ENCODE results near the gene TRRAP.

Gene TRRAP

GRCh38 chr7:98956469-98956868 lies 78.1 kb downstream of the TRRAP start:
- FAIRE-seq: no peak

DNA sequence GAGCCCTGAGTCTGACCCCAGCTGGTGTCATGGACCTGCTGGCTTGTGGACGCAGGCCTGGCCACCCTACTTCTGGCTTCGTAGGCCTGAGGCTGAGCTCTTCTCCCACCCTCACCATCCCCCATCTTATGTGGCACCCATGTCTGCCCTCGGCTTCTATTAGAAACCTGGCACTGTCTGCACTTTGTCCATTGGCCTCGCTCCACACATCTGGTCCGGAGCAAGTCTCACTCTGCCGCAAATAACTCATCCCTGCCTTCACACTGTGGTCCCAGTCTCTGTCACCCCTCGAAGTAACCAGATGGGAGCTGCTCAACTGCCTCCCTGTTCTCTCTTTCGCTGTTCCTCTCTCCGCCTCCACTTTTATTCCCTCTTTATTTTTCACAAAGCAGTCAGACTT lies 78.6 kb downstream of the TRRAP start:
- FAIRE-seq: no peak

DNA sequence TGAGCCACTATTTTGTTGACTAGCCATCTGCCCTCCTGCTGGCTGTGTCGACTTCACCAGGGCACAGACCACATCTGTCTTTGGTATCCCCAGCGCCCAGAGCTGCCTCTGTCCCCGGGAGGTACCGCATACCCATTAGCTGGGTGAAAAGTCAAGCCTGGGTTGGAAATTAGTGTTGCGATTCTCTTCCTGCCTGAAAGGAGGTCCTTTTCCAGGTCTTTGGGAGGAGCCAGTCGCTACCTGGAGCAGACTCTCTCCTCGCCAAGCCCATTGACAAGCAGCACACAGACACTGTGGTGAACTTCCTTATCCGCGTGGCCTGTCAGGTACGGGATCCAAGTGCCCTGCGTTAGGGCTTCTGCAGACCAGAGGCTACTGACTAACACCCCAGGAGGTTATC lies 79.4 kb downstream of the TRRAP start:
- no peak for FAIRE-seq

- no peak for FAIRE-seq
Observed at GRCh38 chr7:98958968-98959367, 80.6 kb downstream of the TRRAP start.

- FAIRE-seq: no peak
Observed at GRCh38 chr7:98963305-98963704, 85.0 kb downstream of the TRRAP start.

DNA sequence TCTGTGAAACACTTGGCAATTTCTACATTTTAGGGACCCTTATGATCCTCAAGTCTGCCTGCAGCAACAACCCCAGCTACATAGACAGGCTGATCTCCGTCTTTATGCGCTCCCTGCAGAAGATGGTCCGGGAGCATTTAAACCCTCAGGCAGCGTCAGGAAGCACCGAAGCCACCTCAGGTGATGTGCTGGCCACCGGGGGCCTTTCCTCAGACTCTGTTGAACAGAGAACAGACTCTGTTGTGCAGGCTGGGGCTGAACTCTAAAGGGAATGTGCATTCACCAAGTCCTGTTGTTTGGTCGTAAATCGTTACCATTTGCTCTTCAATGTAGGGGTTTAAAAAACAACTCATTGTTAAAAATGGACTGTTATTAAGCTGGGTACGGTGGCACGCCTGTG lies 86.3 kb downstream of the TRRAP start:
- FAIRE-seq: no peak

DNA sequence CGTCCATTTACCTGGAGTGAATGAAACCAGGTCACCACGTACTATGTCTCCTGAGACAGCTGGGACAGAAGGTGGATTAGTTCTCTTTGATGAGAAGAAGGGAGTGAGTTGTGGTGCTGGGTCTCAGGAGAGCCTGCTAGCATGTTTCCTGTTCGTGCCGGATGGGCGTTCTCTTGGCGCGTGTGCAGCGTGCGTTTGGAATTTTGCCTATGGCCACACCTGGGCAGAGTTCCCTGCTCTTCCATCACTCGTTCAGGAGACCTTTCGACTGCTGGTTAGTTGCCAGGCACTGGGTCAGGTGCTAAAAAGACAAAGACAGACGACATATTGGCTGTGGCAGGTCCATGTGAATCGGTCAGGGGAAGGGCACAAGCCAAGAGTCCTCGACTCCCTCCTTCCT lies 90.3 kb downstream of the TRRAP start:
- no peak for FAIRE-seq

GRCh38 chr7:98969386-98969785 lies 91.1 kb downstream of the TRRAP start:
- no peak for FAIRE-seq

- no peak for FAIRE-seq
Observed at GRCh38 chr7:98970016-98970615, 91.8 kb downstream of the TRRAP start.

- no peak for FAIRE-seq
Observed at GRCh38 chr7:98970805-98971204, 92.5 kb downstream of the TRRAP start.

DNA sequence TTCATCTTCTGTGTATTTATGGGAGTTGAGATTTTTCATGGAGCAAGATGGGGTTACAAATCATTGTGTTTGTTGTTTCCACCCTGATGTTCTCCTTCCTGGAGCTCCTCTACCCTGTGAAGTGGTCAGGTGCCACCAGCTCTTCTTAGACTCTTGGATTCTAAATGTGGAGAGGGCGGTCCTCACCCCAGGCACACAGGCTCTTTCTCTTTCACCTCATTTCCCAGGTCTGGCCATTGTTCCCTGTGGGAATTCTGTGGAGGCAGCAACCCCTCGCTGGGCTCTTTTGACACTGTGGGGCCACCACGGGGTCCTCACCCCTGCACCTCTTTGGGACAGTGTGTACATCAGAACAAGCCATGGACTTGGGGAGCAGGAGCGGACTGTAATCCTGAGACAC lies 95.9 kb downstream of the TRRAP start:
- no peak for FAIRE-seq

- FAIRE-seq: no peak
Observed at GRCh38 chr7:98974906-98975816, 96.8 kb downstream of the TRRAP start.

- FAIRE-seq: no peak
Observed at GRCh38 chr7:98976396-98977185, 98.3 kb downstream of the TRRAP start.

DNA sequence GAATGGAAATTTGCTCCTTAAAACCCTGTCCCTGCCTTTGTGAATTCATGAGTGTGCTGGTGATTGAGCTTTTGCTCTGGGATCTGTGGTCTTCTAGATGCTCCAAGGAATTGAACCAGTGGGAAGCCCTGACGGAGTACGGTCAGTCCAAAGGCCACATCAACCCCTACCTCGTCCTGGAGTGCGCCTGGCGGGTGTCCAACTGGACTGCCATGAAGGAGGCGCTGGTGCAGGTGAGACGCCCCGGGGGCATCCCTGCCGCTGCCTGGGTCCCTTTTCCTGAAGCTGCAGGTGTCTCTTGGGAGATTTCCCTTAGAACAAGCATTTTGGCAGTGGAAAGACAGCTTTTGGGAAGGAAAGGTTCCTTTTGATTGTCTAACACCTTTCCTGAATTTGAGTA lies 100.3 kb downstream of the TRRAP start:
- no peak for FAIRE-seq

DNA sequence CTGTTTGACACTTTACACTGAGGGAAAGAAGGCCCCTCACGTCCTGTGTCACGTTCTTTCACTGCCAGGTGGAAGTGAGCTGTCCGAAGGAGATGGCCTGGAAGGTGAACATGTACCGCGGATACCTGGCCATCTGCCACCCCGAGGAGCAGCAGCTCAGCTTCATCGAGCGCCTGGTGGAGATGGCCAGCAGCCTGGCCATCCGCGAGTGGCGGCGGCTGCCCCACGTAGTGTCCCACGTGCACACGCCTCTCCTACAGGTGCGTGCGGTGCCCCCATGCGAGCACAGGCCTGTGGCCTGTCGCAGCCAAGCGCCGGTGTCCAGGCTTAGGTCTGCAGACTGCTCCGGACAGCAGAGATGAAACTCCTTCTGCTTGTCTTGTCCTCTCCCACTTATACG lies 103.4 kb downstream of the TRRAP start:
- no peak for FAIRE-seq

DNA sequence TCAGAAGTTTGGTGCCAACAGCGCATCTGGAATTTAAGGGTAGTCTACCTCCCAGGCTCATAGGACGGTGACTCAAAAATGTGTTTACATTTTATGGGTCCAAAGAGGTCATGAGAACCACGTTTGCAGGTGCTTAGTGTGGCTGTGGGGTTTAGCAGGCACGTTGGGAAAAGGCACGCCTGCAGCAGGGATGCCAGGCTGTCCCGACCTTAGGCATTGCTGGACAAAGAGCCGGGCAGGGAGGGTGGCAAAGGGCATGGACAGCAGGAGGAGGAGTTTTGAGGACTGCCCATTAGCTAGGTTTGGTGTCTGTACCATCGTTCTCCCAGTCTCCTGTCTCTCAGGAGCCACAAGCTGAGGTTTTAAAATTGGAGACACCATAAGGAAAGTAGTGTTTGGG lies 104.4 kb downstream of the TRRAP start:
- no peak for FAIRE-seq

GRCh38 chr7:98984126-98984525 lies 105.8 kb downstream of the TRRAP start:
- FAIRE-seq: no peak

GRCh38 chr7:98985406-98985805 lies 107.1 kb downstream of the TRRAP start:
- FAIRE-seq: no peak

DNA sequence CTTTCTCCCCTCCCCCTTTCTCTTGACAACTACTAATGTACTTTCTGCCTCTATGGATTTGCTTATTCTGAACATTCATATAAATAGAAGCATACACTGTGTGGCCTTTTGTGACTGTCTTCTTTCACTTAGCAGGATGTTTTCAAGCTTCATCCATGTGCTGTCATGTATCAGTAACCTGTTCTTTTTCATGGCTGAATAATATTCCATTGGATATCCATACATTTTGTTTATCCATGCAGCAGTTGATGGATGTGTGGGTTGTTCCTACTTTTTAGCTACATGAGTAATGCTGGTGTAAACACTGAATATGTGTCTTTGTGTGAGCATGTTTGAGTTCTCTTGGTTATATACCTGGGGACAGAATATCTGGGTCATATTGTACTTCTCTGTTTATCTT lies 107.6 kb downstream of the TRRAP start:
- no peak for FAIRE-seq

DNA sequence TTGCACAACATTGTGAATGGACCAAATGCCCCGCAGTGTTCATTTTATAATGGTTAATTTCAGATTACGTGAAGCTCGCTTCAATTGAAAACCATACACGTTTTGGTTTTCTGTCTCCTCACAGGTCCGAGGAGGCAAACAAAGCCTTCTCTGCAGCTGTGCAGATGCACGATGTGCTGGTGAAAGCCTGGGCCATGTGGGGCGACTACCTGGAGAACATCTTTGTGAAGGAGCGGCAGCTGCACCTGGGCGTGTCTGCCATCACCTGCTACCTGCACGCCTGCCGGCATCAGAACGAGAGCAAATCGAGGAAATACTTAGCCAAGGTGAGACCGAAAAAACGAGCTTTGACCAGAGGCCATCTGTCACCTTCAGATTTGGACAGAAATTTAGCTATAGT lies 110.3 kb downstream of the TRRAP start:
- FAIRE-seq: no peak

DNA sequence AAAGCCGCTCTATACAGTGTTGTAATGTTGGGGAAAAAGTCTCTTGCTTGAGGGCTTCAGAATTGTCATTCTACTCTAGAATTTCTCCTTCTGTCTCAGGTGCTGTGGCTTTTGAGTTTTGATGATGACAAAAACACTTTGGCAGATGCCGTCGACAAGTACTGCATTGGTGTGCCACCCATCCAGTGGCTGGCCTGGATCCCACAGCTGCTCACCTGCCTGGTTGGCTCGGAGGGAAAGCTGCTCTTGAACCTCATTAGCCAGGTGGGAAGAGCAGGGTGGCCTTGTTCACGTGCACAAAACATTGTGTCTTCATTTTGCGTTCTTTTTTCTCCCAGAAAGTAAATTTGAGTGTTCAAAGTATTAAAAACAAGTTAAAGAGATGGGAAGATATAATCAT lies 112.0 kb downstream of the TRRAP start:
- FAIRE-seq: no peak

DNA sequence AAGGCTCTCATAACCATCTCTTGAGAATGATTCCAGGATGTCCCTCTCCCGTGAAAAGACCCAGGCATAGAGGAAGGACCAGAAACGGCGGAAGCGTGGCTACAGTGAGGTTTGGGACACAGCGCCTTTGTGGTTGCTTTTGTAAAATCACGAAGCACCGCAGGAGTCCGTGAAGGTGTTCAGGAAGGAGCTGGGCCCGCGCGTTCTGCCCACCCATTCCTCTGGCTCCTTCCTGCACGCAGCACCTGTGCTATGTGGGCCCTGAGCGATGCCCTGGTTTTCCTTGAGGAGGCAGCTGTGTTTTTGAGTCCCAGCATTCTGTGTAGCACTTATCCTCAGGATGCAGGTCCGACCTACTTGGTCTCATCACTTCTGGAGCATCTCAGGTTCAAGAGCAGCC lies 112.8 kb downstream of the TRRAP start:
- FAIRE-seq: no peak

- no peak for FAIRE-seq
Observed at GRCh38 chr7:98992076-98992475, 113.7 kb downstream of the TRRAP start.
